Measurements from ENCODE around the gene ATP6AP2.

DNA sequence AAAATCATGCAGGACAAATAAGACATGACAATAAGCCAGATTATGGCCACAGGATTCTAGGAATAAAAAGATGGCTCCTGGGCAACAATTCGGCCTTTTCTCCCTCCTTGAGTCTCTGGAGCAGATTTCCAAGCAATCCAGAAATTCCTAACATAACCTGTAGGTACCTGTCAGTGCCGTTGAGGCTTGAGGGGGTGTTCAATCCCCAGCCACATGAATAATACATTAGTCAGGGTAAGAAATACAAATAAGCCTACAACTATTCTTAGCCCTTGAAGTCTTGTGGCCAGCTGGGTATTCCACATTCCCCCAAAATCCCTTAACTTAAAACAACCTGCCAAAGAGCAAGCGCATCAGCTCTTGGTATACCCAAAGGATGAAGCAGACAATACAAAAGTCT is 56.9 kb downstream of the ATP6AP2 start:
- no peak for TF ChIP-seq CTCF (IDR thresholded peaks at IDR 0.05)
- TF ChIP-seq POLR2A (IDR thresholded peaks at IDR 0.05) = no peak
